Endothelial cell (in vitro differentiated cells): Measurements from ENCODE around the gene LHX8. TPM values are rescaled to one million over a fixed set of nuclear protein-coding genes. Genes with fewer than 3 reads are reported as not detected.
"Not testable (repeated sequence)": the region's sequence is repeated elsewhere in the genome, so short reads cannot be mapped to it uniquely, and the experiment has no call there.

Experiments
- DNase-seq: peaks from one replicate; pipeline ENCODE4 v3.0.0; 2021; ENCODE audit warnings: low spot score
- H3K27ac Mint-ChIP-seq: one replicate; pipeline ENCODE4 v1.8.0; 2021; ENCODE audit warnings: mixed read lengths, inconsistent platforms; ENCODE audit not compliant: unreplicated experiment
- H3K27me3 Mint-ChIP-seq: one replicate; pipeline ENCODE4 v1.8.0; 2021; ENCODE audit warnings: mild to moderate bottlenecking, moderate library complexity, mixed read lengths, inconsistent platforms; ENCODE audit not compliant: unreplicated experiment
- H3K36me3 Mint-ChIP-seq: one replicate; pipeline ENCODE4 v1.8.0; 2021; ENCODE audit warnings: mild to moderate bottlenecking, low read depth, mixed read lengths, inconsistent platforms; ENCODE audit not compliant: unreplicated experiment
- H3K4me1 Mint-ChIP-seq: one replicate; pipeline ENCODE4 v1.8.0; 2021; ENCODE audit warnings: mild to moderate bottlenecking, mixed read lengths, inconsistent platforms; ENCODE audit not compliant: unreplicated experiment
- H3K4me3 Mint-ChIP-seq: one replicate; pipeline ENCODE4 v1.8.0; 2021; ENCODE audit warnings: mild to moderate bottlenecking, mixed read lengths, inconsistent platforms; ENCODE audit not compliant: unreplicated experiment
- H3K9me3 Mint-ChIP-seq: one replicate; pipeline ENCODE4 v1.8.0; 2021; ENCODE audit warnings: mixed read lengths, inconsistent platforms; ENCODE audit not compliant: unreplicated experiment
- CTCF ChIP-seq: fragments of 200-600 bp; sonication (generic); IDR thresholded peaks from one replicate; pipeline ENCODE4 v1.5.0; 2021; ENCODE audit warnings: antibody characterized with exemption; ENCODE audit not compliant: unreplicated experiment
- total RNA-seq: library from RNA; stranded (reverse); fragmentation: NEBNext Ultra II Directional; extraction: Animal tissue kit (Norgen Biotek cat#: 25700); gene quantifications from one replicate; pipeline ENCODE4 v1.2.1, GENCODE V29; 2021; ENCODE audit not compliant: unreplicated experiment

Gene LHX8
- total RNA-seq, 1 donor from 2014 or later, result not detected

GRCh38 chr1:75170011-75170410, 35.8 kb downstream of the LHX8 start:
- no peak for DNase-seq
- no peaks in the 10 kb centered on the region for H3K27me3 Mint-ChIP-seq
- TF ChIP-seq CTCF, result no peak
- no peaks in the 10 kb centered on the region for H3K36me3 Mint-ChIP-seq
- H3K4me1 Mint-ChIP-seq, result peaks cover 3% of the 10 kb centered on the region
- H3K9me3 Mint-ChIP-seq, result no peaks in the 10 kb centered on the region
- H3K4me3 Mint-ChIP-seq, result no peak overlapping the region
- H3K27ac Mint-ChIP-seq, result no peak overlapping the region

DNA sequence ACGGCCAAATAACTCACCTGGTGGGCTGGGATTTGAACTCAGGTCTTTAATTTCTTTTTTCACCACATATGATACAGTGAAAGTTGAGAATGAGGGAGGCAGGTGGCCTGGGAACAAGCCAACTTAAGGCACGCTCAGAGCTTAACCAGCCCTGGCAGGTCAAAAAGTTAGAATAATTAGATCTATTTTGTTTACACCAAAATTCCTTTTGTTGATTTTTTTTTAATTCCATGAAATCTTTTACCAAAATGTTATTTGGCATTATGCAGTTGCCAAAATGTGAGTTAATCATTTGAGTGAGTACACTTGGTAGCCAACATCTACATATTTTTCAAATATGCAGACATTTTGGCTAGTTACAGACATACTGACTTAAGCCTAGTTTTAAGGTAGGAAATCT, 36.8 kb downstream of the LHX8 start:
- H3K4me3 Mint-ChIP-seq, result no peak overlapping the region
- no peaks in the 10 kb centered on the region for H3K36me3 Mint-ChIP-seq
- TF ChIP-seq CTCF, result no peak
- no peaks in the 10 kb centered on the region for H3K27me3 Mint-ChIP-seq
- DNase-seq, result no peak
- H3K4me1 Mint-ChIP-seq, result peaks cover 3% of the 10 kb centered on the region
- H3K27ac Mint-ChIP-seq, result no peak overlapping the region
- H3K9me3 Mint-ChIP-seq, result no peaks in the 10 kb centered on the region

- Mint-ChIP-seq H3K4me1 (peaks cover 3% of the 10 kb centered on the region), H3K27ac (no peak overlapping the region), H3K36me3 (no peaks in the 10 kb centered on the region), H3K9me3 (no peaks in the 10 kb centered on the region), H3K27me3 (no peaks in the 10 kb centered on the region), H3K4me3 (no peak overlapping the region)
- TF ChIP-seq CTCF, result no peak
- no peak for DNase-seq
These were observed 37.7 kb downstream of the LHX8 start for GRCh38 chr1:75171876-75172275.

GRCh38 chr1:75172556-75172955, 38.4 kb downstream of the LHX8 start:
- no peaks in the 10 kb centered on the region for H3K36me3 Mint-ChIP-seq
- no peak for TF ChIP-seq CTCF
- no peak overlapping the region for H3K4me3 Mint-ChIP-seq
- no peaks in the 10 kb centered on the region for H3K27me3 Mint-ChIP-seq
- no peak overlapping the region for H3K27ac Mint-ChIP-seq
- H3K9me3 Mint-ChIP-seq, result no peaks in the 10 kb centered on the region
- no peak for DNase-seq
- H3K4me1 Mint-ChIP-seq, result peaks cover 3% of the 10 kb centered on the region

DNA sequence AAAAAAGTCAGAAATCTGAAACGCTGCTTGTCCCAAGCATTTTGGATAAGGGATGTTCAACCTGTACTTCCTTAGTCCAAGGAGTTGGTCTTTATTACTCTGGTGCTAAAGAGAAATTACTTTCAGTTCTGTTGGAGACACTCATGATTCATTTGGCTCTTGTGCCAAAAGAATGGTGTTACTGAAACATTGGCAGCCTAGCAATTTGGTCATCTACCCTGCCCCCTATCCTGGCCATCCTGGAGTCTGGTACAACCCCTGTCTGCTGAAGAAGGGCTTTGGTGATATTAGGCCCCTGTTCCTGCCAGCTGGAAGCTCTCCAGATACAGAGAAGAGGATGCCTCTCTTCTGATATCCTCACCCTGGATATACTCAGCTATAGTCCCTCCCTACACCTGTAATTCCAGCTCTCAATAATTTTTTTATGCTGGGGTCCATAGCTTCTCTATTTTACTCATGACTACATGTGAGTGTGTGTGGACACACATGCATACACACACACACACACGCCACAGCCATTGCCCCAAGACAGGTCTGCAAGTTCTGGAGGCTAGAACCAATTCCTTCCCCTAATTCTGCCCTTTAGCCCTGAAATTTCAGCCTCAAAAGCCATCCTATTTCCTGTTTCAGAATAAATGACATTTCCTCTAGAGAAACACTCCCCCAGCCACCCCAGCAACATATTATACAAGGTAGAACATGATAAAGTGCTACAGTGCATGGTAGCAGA, 40.0 kb downstream of the LHX8 start:
- Mint-ChIP-seq H3K27ac (no peak overlapping the region), H3K27me3 (peaks cover 1% of the 10 kb centered on the region), H3K9me3 (no peaks in the 10 kb centered on the region), H3K36me3 (no peaks in the 10 kb centered on the region), H3K4me3 (no peak overlapping the region), H3K4me1 (no peaks in the 10 kb centered on the region)
- TF ChIP-seq CTCF, result no peak
- no peak for DNase-seq

GRCh38 chr1:75181214-75181955, 47.2 kb downstream of the LHX8 start:
- not testable (repeated sequence) for H3K9me3 Mint-ChIP-seq, H3K27ac Mint-ChIP-seq, H3K4me1 Mint-ChIP-seq, H3K4me3 Mint-ChIP-seq, DNase-seq, H3K36me3 Mint-ChIP-seq, H3K27me3 Mint-ChIP-seq
